Measurements from ENCODE around the gene SH3BP5.

Gene SH3BP5

DNA sequence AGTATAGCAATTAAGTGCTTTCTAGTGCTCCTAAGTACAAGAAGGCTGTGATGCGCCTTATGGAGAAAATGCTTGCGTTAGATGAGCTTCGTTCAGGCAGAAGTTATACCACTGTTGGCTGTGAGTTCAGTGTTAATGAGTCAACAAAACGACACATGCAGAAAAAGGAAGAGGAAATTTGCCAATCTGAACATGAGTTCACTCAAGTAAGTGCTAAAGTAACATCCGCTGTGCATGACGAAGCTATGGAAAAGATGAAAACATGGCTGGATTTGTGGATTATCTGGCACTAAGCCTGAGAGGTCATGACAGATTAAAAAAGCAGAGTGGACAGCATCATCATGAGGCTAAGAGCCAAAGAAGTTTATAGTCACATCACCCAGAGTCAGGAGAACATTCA lies 36.9 kb downstream of the SH3BP5 start:
- peak; percentile 90 for DNase-seq

DNA sequence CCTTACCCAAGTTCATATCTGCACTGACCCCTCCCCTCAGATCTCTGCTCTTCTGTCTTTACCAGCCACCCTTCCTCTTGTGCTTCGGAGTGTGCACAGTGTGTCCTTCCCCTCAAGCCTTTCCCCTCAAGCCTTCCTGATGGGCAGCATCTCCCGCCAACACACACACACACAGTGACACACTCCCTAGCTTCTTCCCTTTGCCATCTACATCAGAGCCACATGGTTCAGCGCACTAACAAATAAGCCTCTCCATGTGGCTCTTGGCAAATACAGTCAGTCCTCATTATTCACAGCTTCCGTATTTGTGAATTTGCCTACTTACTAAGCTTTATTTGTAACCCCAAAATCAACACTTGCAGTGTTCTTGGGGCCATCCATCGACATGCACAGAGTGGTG lies 37.5 kb downstream of the SH3BP5 start:
- DNase-seq = peak; percentile 65

DNA sequence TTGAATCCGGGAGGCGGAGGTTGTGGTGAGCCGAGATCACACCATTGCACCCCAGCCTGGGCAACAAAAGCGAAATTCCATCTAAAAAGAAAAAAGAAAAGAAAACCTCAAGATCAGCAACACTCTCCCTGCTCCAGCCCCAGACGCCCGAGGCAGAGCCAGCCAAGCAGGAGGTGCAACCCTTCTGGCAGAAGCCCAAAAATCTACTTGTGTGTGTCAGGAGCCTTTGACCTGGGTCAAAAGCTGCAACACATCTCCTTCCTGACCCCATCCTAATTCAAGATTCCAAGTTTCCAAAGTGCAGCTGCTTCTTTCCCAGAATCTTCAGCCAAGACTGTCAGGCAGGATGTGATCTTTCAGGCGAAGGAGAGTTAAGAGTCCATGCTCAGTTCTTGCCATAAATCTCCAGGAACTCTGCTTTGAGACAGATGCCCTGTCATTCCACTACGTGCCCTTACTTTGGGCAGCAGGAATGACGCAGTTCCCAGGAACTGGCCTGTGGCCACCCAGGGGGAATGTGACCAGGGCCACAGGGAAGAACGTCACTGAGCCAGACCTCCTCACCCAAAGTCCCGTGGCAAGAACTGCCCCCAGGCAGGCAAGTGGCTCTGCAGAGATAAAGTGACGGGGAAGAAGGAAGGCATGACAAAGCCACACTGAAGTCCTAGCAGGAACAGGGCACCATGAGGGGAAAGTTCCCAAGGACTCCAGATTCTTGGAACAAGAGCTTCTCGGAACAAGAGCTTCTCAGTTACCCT lies 39.4 kb downstream of the SH3BP5 start:
- no peak for DNase-seq

DNA sequence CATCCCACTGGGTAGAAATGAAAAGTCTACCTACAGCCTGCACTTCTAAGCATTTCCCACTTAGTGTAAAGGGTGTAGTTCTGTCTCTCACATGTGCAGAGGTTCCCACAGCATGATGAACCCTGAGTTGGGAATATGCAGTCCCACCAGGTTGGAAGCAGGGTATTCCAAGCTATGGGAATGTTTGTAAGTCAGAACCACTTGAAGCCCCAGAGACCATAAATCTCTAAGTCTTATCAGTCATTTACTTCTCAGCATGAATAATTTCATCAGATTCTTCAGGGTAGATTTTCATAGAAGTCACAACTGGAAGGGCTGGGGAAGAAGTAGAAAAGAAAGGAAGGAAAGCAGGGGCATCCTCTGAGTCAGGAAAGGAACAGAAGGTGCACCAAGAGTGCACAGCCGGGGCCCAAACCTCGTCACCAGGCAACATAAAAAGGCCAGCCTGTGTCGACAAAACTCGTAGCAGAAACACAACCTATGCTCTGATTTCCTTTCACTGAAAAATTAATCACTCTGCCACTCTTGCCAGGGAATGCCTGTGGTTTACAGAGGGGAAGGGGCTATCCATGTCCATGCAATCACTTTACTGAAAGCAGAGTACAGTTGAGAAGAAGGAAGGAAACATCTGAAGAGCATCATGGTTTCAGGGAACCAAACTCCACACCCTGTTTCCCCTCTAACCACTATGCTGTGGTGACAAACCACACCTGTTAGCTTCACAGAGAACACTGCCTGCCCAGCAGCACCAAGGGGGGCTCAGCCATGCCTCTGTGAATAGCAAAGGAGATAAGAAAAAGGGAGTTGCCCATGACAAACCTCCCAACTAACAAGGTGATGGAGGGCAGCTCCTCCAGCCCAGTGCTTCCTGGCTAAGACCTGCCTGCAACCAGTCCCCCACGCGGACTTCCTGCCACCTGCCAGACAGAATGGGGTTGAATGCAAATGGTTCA lies 40.5 kb downstream of the SH3BP5 start:
- DNase-seq = no peak

DNA sequence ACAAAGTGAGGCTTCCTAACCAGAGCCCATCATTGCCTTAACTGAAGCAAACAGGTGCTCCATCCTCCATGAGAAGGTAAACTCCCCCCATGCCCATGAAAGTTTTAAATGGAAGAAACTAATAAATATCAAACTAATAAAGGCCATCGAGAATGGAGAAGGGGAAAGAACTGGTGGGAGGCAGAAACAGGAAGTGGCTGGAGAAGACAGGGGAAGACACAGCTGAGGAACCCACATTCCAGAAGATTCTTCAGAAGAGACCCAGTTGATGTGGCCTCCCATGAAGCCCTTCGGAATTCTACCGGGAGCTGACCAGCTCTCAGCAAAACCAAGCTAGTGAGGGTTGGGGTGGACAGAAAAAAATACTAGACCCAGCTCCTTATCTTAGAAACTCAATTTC lies 41.6 kb downstream of the SH3BP5 start:
- no peak for DNase-seq

DNA sequence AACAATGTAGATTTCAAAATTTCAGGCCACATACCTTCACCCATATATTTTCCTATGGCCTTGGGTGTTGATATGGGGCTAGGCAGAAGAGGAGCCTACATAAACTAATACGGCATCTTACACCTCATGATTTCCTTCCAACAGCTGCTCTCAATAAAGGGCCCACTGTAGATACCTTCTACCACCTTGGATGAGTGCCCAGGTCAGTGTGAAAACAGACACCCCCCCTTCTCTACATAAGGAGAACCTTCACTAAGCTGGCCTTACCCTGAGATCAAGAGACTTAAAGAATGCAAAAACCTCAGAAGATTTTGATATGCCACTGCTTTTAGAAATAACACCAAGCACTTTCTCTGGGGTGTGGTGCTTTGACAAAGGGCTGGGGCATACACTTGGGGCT lies 42.7 kb downstream of the SH3BP5 start:
- DNase-seq = no peak

DNA sequence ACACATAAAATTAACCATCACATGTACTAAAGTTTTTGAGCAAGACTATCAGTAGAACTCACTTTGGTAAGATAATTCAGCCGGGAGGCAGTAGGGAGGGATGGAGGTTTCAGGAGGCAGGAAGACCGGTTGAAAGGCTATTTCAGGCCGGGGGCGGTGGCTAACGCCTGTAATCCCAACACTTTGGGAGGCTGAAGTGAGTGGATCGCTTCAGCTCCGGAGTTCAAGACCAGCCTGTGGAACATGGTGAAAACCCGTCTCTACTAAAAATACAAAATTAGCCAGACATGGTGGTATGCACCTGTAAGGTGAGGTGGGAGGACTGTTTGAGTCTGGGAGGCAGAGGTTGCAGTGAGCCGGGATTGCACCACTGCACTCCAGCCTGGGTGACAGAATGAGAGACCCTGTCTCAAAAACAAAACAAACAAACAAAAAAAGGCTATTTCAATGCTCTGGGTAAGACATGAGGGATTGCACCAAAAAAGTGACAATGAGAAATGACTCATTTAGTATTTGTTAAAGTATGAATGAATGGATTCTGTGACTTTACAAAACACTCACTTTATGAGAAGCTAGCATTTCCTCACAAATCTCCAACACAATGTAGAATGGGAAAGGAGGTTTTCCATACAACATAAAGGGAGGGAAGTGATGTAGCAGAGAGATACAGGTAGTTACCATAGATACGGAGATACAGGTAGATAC lies 43.9 kb downstream of the SH3BP5 start:
- DNase-seq = no peak

DNA sequence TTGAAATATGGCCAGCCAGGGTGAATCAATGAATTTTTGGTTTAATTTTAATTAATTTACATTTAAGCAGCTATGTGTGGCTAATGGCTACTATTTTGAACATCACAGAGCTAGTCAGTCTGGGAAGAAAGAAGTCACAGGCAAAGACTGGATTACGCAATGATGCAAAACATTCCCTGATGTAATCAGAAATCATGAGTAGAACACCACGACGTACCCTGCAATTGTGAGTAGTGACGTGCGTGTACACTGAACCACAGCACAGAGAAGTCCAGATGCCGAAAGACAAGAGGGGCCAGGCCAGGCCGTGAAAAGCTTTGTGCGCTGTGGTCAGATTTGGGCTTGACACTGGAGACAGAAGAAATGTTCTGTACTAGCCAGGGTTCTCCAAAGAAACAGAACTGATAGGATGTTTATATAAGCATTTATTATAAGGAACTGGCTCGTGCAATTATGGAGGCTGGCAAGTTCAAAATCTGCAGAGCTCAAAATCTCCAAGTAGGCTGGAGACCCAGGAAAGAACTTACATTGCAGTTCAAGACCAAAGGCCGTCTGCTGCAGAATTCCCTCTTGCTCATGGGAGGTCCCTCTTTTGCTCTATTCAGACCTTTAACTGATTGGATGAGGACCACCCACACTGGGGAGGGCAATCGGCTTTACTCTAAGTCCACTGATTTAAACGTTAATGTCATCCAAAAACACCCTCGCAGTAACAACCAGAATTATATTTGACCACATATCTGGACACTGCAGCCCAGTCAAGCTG lies 44.6 kb downstream of the SH3BP5 start:
- DNase-seq = no peak

DNA sequence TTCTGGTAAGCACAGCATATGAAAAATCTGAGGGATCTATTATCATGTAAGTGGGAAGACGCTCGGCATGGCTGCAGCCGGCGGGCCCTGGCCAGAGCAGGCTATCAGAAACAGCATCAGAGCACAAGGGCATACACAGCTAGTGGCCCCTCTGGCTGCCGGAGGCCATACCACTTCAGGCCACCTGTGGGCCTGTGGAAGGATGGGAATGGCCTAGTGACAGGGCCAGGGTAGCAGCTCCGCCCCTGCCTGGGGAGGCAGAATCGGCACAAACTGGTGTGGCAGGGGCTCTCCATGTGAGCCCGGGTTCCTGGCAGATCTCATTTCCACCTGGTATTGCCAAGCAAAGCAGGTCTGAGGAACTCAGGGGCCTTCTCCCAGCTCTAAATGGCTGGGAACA lies 46.4 kb downstream of the SH3BP5 start:
- DNase-seq = no peak

DNA sequence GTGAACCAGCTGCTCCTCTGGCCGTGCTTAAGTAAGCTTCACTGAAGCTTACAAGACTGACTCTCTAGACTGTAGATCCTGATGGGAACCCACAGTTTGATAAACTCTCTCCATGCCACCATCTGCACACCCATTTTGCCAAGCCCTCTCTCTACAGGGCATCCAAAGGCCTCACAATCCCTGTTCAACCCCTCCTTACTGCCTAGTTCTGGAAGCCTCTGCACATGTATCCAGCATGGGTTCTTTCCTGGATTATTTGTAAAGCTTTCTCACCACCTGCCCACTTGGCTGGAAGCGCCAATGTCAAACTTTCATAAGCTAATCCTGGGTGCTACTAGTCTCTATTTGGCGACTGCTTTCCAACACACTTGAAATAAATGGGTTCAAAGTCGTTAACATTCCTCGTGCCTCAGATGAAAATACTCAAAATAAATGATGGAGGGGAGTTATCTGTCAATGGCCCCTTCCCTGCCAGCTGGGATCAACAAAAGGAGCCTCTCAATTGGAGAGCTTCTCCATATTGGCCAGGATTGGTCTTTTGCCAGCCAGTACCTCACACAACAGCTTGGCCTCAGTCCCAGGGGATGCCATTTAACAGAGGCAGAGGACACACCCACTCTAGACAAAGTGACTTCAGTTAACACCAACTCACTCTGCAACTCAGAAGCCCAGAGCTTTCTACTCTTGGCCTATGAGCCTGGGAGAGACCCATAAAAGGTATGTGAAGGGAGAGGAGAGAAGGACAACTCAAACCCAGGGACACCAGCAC lies 48.1 kb downstream of the SH3BP5 start:
- DNase-seq = peak; percentile 97

DNA sequence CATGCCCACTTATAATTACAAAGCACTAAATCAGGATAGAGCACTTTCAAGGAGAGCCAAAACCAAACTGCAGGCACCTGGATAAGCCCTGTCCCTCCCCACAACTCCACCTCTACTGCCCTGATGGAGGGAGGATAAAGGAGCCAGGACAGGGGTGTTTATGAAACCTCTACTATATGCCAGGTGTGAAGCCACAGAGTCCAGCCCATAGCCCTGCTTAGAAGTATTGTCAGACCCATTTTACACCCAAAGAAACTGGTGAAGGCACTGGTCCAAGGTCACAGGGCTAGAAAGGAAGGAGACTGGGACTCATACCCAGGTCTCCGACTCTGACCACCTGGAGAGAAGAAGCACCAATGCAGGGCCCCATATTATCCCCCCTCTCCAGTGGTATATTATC lies 48.7 kb downstream of the SH3BP5 start:
- no peak for DNase-seq

DNA sequence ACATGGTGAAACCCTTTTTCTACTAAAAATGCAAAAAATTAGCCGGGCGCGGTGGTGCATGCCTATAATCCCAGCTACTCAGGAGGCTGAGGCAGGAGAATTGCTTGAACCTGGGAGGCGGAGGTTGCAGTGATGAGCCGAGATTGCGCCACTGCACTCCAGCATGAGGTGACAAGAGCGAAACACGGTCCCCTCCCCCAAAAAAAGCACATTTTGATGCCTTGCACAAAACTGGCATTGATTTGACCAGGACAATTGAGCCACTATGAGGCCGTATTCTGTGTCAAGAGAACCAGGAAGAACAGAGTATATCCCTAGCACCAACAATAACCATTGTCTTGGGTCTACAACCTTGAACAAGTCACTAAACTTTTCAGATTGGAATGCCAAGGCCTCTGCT lies 50.6 kb downstream of the SH3BP5 start:
- DNase-seq = no peak

DNA sequence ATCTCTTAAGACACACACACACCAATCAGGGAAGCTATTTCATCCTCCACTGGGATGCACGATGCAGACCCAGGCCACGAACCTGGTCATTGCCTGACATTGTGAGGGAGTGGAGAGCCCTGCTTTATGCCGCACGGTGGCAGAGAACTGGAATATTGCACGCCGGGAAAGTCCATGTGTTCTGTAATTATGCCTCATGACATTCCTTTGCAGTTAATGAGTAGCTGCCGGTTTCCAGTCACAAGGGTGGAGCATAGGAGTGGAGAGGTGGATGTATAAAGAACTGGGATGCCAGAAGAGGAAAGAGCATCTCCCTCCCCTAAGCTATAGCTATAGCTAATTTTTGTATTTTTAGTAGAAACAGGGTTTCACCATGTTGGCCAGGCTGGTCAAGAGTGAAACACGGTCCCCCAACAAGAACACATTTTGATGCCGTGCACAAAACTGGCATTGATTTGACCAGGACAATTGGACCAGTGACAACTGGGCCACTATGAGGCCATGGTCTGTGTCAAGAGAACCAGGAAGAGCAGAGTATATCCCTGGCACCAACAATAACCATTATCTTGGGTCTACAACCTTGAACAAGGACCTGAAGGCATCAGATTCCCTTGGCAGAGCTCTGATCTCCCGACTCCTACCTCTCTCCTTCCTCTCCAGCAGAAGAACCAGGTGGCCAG lies 51.4 kb downstream of the SH3BP5 start:
- no peak for DNase-seq

DNA sequence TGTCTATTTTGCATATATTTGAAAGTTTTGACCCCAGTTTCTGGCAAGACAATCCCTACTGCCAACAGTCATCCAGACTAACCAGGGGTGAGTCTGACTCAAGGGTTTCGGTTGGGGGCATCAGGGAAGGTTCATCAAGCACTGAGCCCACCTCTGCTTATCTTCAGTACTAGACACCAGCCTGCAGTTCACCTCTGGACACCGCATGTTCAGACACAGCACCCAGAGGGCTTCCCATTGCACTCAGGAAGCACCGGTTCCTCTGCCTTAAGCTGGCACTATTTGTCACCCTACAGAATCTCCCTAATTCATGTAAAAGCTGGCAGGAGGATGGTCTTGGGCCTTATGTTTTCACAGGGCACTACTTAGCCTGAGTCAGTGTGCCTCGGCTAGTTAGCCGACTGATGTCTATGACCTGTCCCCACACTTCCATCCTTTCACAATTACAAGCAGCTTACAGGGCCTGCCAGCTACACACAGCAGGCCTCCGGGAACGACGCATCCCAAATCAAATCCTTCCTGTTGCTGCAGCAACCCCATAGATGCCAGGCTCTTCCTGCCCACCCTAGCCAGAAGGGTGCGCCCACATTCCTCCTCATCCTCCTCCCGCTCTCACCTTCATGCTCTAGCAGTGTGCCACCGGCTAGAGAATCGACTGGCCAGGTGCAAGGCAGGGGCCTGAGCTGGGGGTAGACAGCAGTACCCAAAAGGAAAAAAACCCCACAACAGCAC lies 52.5 kb downstream of the SH3BP5 start:
- no peak for DNase-seq

DNA sequence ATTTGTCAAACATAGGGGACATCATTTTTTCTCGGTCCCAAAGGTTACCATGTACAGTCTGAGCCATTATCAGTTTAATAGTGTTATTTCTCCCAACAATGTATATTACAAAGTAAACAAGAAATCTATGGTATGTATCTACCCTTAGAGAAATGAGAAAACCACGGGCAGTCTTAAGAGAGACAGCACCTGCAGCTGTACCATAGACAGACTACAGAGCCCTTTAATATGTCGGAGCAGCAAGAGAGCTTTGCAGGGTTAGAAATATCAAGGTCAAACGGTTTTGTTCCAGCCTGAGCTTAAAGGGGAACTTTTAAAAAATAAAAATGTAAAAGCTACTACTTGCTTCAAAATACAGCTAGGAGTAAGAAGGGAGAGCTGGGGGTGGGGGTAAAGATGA lies 53.2 kb downstream of the SH3BP5 start:
- DNase-seq = no peak

DNA sequence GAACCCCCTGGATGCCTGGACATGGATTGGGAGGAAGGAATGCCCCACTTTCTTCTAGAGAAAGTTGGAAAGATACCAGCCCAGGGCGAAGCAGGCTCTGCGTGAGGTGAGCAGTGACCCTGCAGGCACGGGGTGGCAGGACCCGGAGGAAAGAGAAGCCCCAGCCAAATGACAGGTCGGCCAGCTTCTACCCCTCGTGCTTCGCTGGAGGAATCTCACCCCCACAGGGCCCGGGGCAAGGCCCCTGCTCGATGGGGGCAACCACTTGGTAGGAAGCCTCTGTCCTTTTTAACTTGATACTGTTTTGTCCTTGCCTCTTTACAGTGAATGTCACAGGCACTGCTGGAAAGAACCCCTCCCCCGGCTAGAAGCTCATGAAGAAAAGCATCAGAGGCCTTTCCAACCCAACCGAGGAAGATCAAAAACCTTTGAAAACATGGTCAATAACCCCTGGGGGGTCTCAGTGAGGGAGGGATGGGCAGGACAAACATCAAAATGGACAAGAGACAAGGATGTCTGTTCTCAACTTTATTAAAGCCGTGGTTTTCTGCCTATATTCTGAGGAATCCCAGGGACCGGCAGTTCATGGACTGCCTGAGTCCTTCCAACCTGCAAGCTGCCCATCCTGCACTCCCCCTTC lies 54.4 kb downstream of the SH3BP5 start:
- no peak for DNase-seq

DNA sequence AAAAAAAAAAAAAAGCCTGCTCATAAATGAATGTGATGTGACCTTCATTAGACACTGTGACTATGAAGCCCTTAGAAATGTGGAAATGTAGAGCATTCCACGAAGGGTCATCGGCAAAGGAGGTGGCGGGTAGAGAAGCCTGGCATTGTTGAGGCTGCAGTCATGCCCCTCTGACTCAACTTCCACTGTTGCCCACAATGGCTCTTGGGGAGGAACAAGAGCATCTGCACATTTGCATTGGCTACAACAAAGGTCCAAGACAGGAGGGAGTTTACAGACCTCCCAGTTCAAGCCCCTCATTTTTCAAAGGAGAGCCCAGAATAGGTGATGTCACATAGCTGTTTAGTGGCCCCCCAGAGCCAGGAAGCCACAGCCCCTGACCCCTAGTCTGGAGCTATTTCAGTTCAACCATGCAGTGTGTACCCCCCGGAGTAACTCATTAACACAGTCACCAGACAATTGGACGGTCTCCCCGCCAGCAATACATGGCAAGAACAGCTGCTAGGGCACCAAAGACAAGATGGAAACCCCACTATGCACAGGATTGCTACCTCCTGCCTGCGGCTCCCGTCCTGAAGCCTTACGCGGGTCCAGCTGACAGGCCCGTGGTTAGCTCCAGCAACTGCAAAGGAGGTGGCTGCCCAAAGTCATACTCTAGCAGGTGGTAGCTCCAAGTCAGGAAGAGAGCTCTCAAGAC lies 56.2 kb downstream of the SH3BP5 start:
- no peak for DNase-seq

DNA sequence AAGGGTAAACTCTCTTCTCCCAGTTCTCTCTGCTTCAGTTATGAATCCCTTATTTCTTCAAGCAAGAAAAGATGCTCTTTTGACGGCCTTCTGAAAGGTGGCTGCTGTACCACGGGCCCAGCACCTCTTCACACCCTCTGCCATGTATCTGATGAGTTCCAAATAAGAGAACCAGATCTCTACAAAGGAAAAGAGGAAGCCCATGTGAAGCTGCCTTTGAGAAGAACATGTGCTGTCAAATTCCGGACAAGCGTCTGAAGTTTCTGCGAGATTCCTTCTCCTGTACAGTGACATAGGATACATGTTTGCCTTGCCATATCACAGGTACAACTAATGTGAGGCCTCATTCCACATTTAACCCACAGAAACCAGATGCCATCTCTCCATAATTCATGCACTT lies 59.2 kb downstream of the SH3BP5 start:
- DNase-seq = no peak

DNA sequence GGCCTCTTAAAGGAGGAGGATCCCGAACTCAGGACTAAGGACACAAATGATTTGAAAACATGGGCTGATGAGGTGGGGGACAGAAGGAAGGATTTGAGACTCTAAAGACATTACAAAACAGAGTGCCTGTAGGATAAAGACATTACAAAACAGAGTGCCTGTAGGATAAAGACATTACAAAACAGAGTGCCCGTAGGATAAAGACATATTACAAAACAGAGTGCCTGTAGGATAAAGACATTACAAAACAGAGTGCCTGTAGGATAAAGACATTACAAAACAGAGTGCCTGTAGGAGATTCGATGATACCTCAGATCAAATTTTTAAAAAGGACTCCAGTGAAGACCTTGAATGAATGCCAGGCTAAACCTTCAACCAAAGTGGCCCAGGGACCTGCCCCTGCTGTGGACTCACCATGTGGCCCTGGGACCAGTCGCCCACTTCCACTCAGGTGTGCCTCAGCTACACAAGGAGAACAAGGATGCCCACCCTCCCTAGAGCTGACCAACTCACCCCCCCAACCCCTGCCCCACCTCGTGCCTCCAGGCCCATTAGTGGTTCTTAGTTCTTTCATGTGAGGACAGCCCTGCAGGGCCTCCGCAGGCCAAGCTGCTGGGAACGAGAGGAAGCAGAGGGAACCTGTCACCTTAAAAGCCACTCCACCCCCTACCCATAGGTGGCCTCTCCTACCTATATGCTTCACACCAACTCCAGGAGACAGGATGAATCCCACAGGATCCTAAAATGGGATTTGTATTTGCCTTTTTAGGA lies 59.8 kb downstream of the SH3BP5 start:
- DNase-seq = no peak

All from NCI-H446 treated with DMSO at 0.1 percent for 48 hours (cell line).